Left lung (tissue), 10 donors: Measurements from ENCODE around the gene BLNK. TPM values are rescaled to one million over a fixed set of nuclear protein-coding genes. Genes with fewer than 3 reads are reported as not detected.

Experiments used
- ATAC-seq: fragments of 200-7000 bp; cut with Tn5 transposase; one replicate; pipeline ENCODE4 v1.9.1; 2020; ENCODE audit warnings: moderate library complexity
- DNase-seq, 4 donors: peaks; one replicate each; pipeline ENCODE4 v3.0.0-alpha.2; 2013 to 2020
- H3K27ac ChIP-seq, 2 donors: fragments of 200-600 bp; sonication (generic) in 1 of 2; one replicate each; pipeline versions ENCODE4 v1.5.0 to v1.8.0; 2020 to 2021
- H3K27me3 ChIP-seq, 2 donors: fragments of 200-600 bp; sonication (generic) in 1 of 2; one replicate each; pipeline versions ENCODE4 v1.5.0 to v1.8.0; 2020 to 2021
- H3K36me3 ChIP-seq, 2 donors: fragments of 200-600 bp; sonication (generic) in 1 of 2; one replicate each; pipeline versions ENCODE4 v1.5.0 to v1.8.0; 2020 to 2021
- H3K4me1 ChIP-seq, 2 donors: fragments of 200-600 bp; one replicate each; pipeline ENCODE4 v1.8.0; 2021
- H3K4me3 ChIP-seq, 2 donors: fragments of 200-600 bp; sonication (generic) in 1 of 2; one replicate each; pipeline versions ENCODE4 v1.5.0 to v1.8.0; 2020 to 2021; ENCODE audit warnings: mild to moderate bottlenecking in 1 of 2
- H3K9me3 ChIP-seq, 2 donors: fragments of 200-600 bp; sonication (generic) in 1 of 2; one replicate each; pipeline versions ENCODE4 v1.5.0 to v1.8.0; 2020 to 2021
- CTCF ChIP-seq, 2 donors: fragments of 200-600 bp; sonication (generic) in 1 of 2; IDR thresholded peaks; one replicate each; pipeline versions ENCODE4 v1.5.0 to v1.8.0; 2021; ENCODE audit warnings: antibody characterized with exemption in 2 of 2
- intact Hi-C, 2 donors: fragments of 100-400 bp; cut with DNase I; formaldehyde crosslinking; loops; one replicate each; pipeline versions ENCODE4 v1.11.2 to v1.14.2; 2022
- polyA plus RNA-seq, 6 donors: library from polyadenylated mRNA; unstranded; fragments of 120-200 nt; gene quantifications; one replicate each; pipeline ENCODE4 v1.2.1, GENCODE V29; 2013; ENCODE audit not compliant: insufficient read length in 6 of 6
- total RNA-seq, 2 donors: library from RNA; stranded (reverse); fragmentation: NEBNext Ultra II Directional; extraction: Animal tissue kit (Norgen Biotek cat#: 25700); gene quantifications; one replicate each; pipeline ENCODE4 v1.2.1, GENCODE V29; 2021
- donor health status: DM: no; HTN: yes; CAD: no.
- donor health status: DM: no; HTN: no; CAD: no.

BLNK gene
- total and polyA plus RNA-seq, 8 donors = 7.9 to 18.8 (median 15.2) TPM

- H3K36me3 ChIP-seq = no peaks in the 10 kb centered on the region
- no peaks in the 10 kb centered on the region for H3K4me1 ChIP-seq
- no peak for DNase-seq
- no peak for ATAC-seq
- no peak overlapping the region for H3K27ac ChIP-seq
- intact Hi-C loops = no loop called here
- H3K9me3 ChIP-seq = no peaks in the 10 kb centered on the region
- H3K4me3 ChIP-seq = no peak overlapping the region
- TF ChIP-seq CTCF (IDR thresholded peaks at IDR 0.05) = no peak
- no peaks in the 10 kb centered on the region for H3K27me3 ChIP-seq
Measured at GRCh38 chr10:96222441-96222840, 48.9 kb downstream of the BLNK start.

- Histone ChIP-seq H3K4me1 (no peaks in the 10 kb centered on the region), H3K27me3 (no peaks in the 10 kb centered on the region), H3K36me3 (no peaks in the 10 kb centered on the region), H3K4me3 (no peak overlapping the region), H3K9me3 (no peaks in the 10 kb centered on the region), H3K27ac (no peak overlapping the region)
- no peak for DNase-seq
- intact Hi-C loops = no loop called here
- TF ChIP-seq CTCF (IDR thresholded peaks at IDR 0.05) = no peak
- ATAC-seq = no peak
Measured at GRCh38 chr10:96218826-96219225, 52.5 kb downstream of the BLNK start.

- Histone ChIP-seq H3K27ac (no peak overlapping the region), H3K36me3 (no peaks in the 10 kb centered on the region), H3K4me3 (no peak overlapping the region), H3K4me1 (no peaks in the 10 kb centered on the region), H3K9me3 (no peaks in the 10 kb centered on the region), H3K27me3 (no peaks in the 10 kb centered on the region)
- no peak for ATAC-seq
- no peak for TF ChIP-seq CTCF (IDR thresholded peaks at IDR 0.05)
- intact Hi-C loops = no loop called here
- DNase-seq = no peak
Measured at GRCh38 chr10:96217711-96218110, 53.7 kb downstream of the BLNK start.

- H3K27ac ChIP-seq = no peak overlapping the region
- intact Hi-C loops = no loop called here
- ATAC-seq (no peak), DNase-seq (no peak)
- no peak overlapping the region for H3K4me3 ChIP-seq
- no peak for TF ChIP-seq CTCF (IDR thresholded peaks at IDR 0.05)
- H3K4me1 ChIP-seq = no peaks in the 10 kb centered on the region
- no peaks in the 10 kb centered on the region for H3K9me3 ChIP-seq
- no peaks in the 10 kb centered on the region for H3K27me3 ChIP-seq
- H3K36me3 ChIP-seq = no peaks in the 10 kb centered on the region
Measured at GRCh38 chr10:96216775-96217174, 54.6 kb downstream of the BLNK start.

GRCh38 chr10:96212911-96213310 lies 58.5 kb downstream of the BLNK start:
- intact Hi-C loops = no loop called here
- H3K4me1 ChIP-seq = no peaks in the 10 kb centered on the region

More at GRCh38 chr10:96212911-96213310, 58.5 kb downstream of the BLNK start:
- no peak for TF ChIP-seq CTCF (IDR thresholded peaks at IDR 0.05)
- ATAC-seq (no peak), DNase-seq (no peak)
- Histone ChIP-seq H3K9me3 (no peaks in the 10 kb centered on the region), H3K36me3 (no peaks in the 10 kb centered on the region), H3K27me3 (no peaks in the 10 kb centered on the region), H3K27ac (no peak overlapping the region), H3K4me3 (no peak overlapping the region)
